Raji (cell line): ENCODE data around the gene PPP1R13B.

Experiments used
- POLR2A ChIP-seq: IDR thresholded peaks from 2 replicates; pipeline ENCODE4 v1.6.1; 2011; ENCODE audit warnings: low read depth, low read length, control low read depth; ENCODE audit not compliant: insufficient read depth

Gene PPP1R13B

GRCh38 chr14:103847451-103848174, at the start of gene PPP1R13B:
TSS of gene PPP1R13B (minus strand) at chr14:103847575. CDS start at chr14:103847307, 268 bp downstream.
- peak; percentile 52 for TF ChIP-seq POLR2A

GRCh38 chr14:103896578-103896977, 49.2 kb upstream of the PPP1R13B start:
- TF ChIP-seq POLR2A = no peak

- TF ChIP-seq POLR2A = no peak
Measured at GRCh38 chr14:103894723-103895059, 47.3 kb upstream of the PPP1R13B start.

GRCh38 chr14:103894034-103894722, 46.8 kb upstream of the PPP1R13B start:
- no peak for TF ChIP-seq POLR2A

- TF ChIP-seq POLR2A = no peak
Measured at GRCh38 chr14:103892247-103892646, 44.9 kb upstream of the PPP1R13B start.

GRCh38 chr14:103891667-103892215, 44.4 kb upstream of the PPP1R13B start:
- TF ChIP-seq POLR2A = no peak

- TF ChIP-seq POLR2A = no peak
Measured at GRCh38 chr14:103890821-103891666, 43.7 kb upstream of the PPP1R13B start.

- no peak for TF ChIP-seq POLR2A
Measured at GRCh38 chr14:103890052-103890371, 42.6 kb upstream of the PPP1R13B start.

- no peak for TF ChIP-seq POLR2A
Measured at GRCh38 chr14:103889313-103890051, 42.1 kb upstream of the PPP1R13B start.

- TF ChIP-seq POLR2A = no peak
Measured at GRCh38 chr14:103887557-103888115, 40.3 kb upstream of the PPP1R13B start.

- TF ChIP-seq POLR2A = no peak
Measured at GRCh38 chr14:103887170-103887501, 39.8 kb upstream of the PPP1R13B start.

GRCh38 chr14:103886304-103887169, 39.2 kb upstream of the PPP1R13B start:
- TF ChIP-seq POLR2A = no peak

GRCh38 chr14:103885509-103885932, 38.1 kb upstream of the PPP1R13B start:
- TF ChIP-seq POLR2A = no peak

GRCh38 chr14:103884854-103885253, 37.5 kb upstream of the PPP1R13B start:
- no peak for TF ChIP-seq POLR2A
